C4-2B (cell line): Measurements from ENCODE around the gene PHF12.

ENCODE experiments used
- CTCF ChIP-seq: fragments of 450-650 bp; conservative IDR thresholded peaks from 2 replicates; pipeline ENCODE4 v1.5.1; 2017; ENCODE audit warnings: mild to moderate bottlenecking
- ZFX ChIP-seq: fragments of 450-650 bp; IDR thresholded peaks from 2 replicates; pipeline ENCODE4 v1.6.1; 2017

GRCh38 chr17:29000973-29001372, 49.7 kb upstream of the PHF12 start:
- no peak for TF ChIP-seq CTCF
- no peak for TF ChIP-seq ZFX
